ENCODE results near the gene DLG2. TPM values are rescaled to one million over a fixed set of nuclear protein-coding genes. Genes with fewer than 3 reads are reported as not detected.

The DLG2 gene
- total RNA-seq, 1 experiment from 2014 or later: 2.7 TPM

DNA sequence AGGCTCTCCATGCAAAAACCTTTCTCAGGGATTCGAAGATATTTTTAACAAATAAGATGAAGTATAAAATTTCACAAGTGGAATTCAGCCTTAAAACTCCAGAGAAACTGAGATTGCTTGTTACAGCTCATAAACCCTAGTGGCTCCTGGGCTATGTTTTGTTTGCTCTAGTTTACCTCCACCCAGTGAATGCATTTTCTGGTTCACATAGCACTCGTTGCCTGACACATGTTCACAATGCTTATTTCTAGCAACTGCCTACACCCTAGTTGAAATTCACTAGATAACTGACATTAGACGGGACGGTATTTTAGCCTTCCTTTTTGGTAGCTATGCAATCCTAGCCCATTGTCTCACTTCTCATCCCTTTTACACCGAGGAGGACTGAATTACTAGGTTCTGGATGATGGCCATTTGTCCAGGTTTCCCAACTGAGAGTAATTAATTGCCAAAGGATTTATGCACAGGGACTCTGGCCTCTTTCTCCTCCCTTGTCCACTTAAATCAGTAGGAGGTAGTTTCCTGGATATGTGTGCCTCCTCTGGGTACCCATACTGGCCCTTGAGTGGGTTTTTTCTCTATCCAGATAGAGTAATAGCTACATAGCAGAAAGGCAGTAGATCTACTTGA, 951.6 kb downstream of the DLG2 start:
- Histone ChIP-seq H3K9ac (ENCODE audit: low read length) (no peak overlapping the region), H3K36me3 (ENCODE audit: insufficient read depth, low read length) (no peaks in the 10 kb centered on the region), H3K9me3 (ENCODE audit: low read length) (no peaks in the 10 kb centered on the region), H3K4me2 (ENCODE audit: low read depth, low read length, poor library complexity, severe bottlenecking) (no peak overlapping the region), H3K79me2 (ENCODE audit: low read length) (no peaks in the 10 kb centered on the region), H3K9me2 (replicated peaks; ENCODE audit: insufficient read depth, low read length) (no peaks in the 10 kb centered on the region; the same call in 1 of the 2 replicates), H3K4me1 (ENCODE audit: low read length) (no peaks in the 10 kb centered on the region), H2AFZ (ENCODE audit: low read length) (no peak overlapping the region), H4K20me1 (ENCODE audit: insufficient read depth, low read depth, low read length) (no peaks in the 10 kb centered on the region), H3K27ac (ENCODE audit: low read length) (no peak overlapping the region), H3K4me3 (ENCODE audit: low read length) (no peak overlapping the region), H3K27me3 (ENCODE audit: low read length) (no peaks in the 10 kb centered on the region; the same call in 1 of the 2 replicates)
- DNase-seq: no peak

DNA sequence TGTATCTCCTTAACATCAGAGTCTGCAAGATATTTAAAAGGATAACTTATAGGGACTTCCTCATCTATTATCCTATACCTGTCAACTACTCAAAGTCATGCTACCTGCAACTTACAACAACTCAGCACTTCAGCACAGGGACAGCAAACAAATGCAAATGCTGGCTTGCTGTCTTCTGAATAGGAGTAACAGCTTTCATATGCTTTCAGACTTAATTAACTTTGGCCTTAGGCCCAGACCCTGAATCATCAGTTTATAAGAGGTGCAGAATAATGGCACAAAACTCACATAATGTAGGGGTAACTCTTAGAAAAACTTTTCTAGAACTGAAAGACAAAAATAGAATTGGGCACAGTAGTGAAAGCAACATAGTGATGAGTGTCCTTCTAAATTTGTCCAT, 953.4 kb downstream of the DLG2 start:
- H3K9me2 ChIP-seq (replicated peaks; ENCODE audit: insufficient read depth, low read length): no peaks in the 10 kb centered on the region; the same call in 1 of the 2 replicates

DNA sequence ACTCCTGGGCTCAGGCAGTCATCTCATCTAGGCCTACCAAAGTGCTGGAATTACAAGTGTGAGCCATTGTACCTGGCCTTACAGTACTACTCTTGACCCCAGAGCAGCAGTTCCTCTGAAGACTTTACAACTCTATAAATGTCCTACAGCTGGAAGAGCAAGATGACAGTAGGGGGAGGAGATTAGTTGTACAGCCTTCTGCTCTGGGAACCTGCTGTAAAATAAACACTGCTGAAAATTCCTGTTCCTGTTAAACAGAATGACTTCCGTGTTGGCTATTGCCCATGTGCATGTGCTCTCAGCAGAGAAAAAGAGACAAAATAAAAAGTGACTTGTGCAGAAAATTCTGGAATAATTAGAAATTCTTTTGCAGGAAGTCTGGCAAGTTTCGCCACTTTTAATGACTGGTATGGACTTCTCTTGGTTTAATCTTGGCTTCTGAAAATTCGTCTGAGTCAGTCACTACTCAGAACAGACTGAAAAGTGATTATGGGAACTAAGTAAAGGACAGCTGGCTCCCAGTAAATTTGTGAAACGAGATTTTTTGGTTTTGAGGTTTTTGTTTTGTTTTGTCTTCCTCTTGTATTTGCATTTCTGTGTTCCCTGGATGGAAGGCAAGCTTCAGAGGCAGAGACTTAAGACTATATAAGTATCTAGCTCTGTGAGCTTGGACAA, 955.7 kb downstream of the DLG2 start:
- Histone ChIP-seq H3K27me3 (ENCODE audit: low read length) (no peaks in the 10 kb centered on the region; the same call in 1 of the 2 replicates), H3K4me3 (ENCODE audit: low read length) (no peak overlapping the region), H4K20me1 (ENCODE audit: insufficient read depth, low read depth, low read length) (no peaks in the 10 kb centered on the region), H3K27ac (ENCODE audit: low read length) (no peak overlapping the region), H3K9me3 (ENCODE audit: low read length) (0 out of 2 replicates have a peak, but pooled peaks cover 5% of the 10 kb centered on the region), H2AFZ (ENCODE audit: low read length) (no peak overlapping the region), H3K4me1 (ENCODE audit: low read length) (no peaks in the 10 kb centered on the region), H3K9ac (ENCODE audit: low read length) (no peak overlapping the region), H3K79me2 (ENCODE audit: low read length) (no peaks in the 10 kb centered on the region), H3K36me3 (ENCODE audit: insufficient read depth, low read length) (no peaks in the 10 kb centered on the region), H3K9me2 (replicated peaks; ENCODE audit: insufficient read depth, low read length) (no peaks in the 10 kb centered on the region; the same call in 1 of the 2 replicates), H3K4me2 (ENCODE audit: low read depth, low read length, poor library complexity, severe bottlenecking) (no peak overlapping the region)
- DNase-seq: no peak

More for the DNA sequence above, 953.4 kb downstream of the DLG2 start:
- H2AFZ ChIP-seq (ENCODE audit: low read length): no peak overlapping the region
- no peak overlapping the region for H3K27ac ChIP-seq (ENCODE audit: low read length)
- H4K20me1 ChIP-seq (ENCODE audit: insufficient read depth, low read depth, low read length): no peaks in the 10 kb centered on the region
- no peaks in the 10 kb centered on the region for H3K79me2 ChIP-seq (ENCODE audit: low read length)
- H3K4me1 ChIP-seq (ENCODE audit: low read length): no peaks in the 10 kb centered on the region
- no peak overlapping the region for H3K9ac ChIP-seq (ENCODE audit: low read length)
- no peaks in the 10 kb centered on the region; the same call in 1 of the 2 replicates for H3K27me3 ChIP-seq (ENCODE audit: low read length)
- no peak for DNase-seq
- no peak overlapping the region for H3K4me3 ChIP-seq (ENCODE audit: low read length)
- 0 out of 2 replicates have a peak, but pooled peaks cover 5% of the 10 kb centered on the region for H3K9me3 ChIP-seq (ENCODE audit: low read length)
- H3K36me3 ChIP-seq (ENCODE audit: insufficient read depth, low read length): no peaks in the 10 kb centered on the region
- no peak overlapping the region for H3K4me2 ChIP-seq (ENCODE audit: low read depth, low read length, poor library complexity, severe bottlenecking)

DNA sequence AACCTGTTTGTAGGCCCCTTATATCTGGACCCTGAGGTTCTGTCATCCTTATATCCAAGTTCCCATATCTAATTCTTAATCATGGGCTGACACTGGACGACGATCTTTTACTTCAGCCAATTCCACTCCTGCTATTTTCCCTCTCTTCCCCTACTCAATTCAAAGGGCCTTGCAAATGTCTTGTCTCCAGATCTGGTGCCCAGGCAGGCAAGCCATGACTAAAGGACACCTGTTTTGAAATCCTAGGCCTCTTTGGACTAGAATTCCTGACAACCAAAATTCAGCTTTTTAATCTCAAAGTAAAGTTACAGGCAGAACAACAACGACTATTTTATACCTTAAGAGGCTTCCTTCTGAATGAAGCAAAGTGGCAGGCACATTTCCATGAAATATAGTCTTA, 963.4 kb downstream of the DLG2 start:
- H3K4me2 ChIP-seq (ENCODE audit: low read depth, low read length, poor library complexity, severe bottlenecking): no peak overlapping the region
- H3K9me2 ChIP-seq (replicated peaks; ENCODE audit: insufficient read depth, low read length): no peaks in the 10 kb centered on the region
- no peak overlapping the region for H2AFZ ChIP-seq (ENCODE audit: low read length)
- no peak for DNase-seq
- H3K27ac ChIP-seq (ENCODE audit: low read length): no peak overlapping the region
- H3K79me2 ChIP-seq (ENCODE audit: low read length): no peaks in the 10 kb centered on the region
- no peaks in the 10 kb centered on the region for H4K20me1 ChIP-seq (ENCODE audit: insufficient read depth, low read depth, low read length)
- no peaks in the 10 kb centered on the region for H3K27me3 ChIP-seq (ENCODE audit: low read length)
- H3K9me3 ChIP-seq (ENCODE audit: low read length): no peaks in the 10 kb centered on the region
- H3K36me3 ChIP-seq (ENCODE audit: insufficient read depth, low read length): no peaks in the 10 kb centered on the region
- no peak overlapping the region for H3K9ac ChIP-seq (ENCODE audit: low read length)
- H3K4me1 ChIP-seq (ENCODE audit: low read length): no peaks in the 10 kb centered on the region
- no peak overlapping the region for H3K4me3 ChIP-seq (ENCODE audit: low read length)

DNA sequence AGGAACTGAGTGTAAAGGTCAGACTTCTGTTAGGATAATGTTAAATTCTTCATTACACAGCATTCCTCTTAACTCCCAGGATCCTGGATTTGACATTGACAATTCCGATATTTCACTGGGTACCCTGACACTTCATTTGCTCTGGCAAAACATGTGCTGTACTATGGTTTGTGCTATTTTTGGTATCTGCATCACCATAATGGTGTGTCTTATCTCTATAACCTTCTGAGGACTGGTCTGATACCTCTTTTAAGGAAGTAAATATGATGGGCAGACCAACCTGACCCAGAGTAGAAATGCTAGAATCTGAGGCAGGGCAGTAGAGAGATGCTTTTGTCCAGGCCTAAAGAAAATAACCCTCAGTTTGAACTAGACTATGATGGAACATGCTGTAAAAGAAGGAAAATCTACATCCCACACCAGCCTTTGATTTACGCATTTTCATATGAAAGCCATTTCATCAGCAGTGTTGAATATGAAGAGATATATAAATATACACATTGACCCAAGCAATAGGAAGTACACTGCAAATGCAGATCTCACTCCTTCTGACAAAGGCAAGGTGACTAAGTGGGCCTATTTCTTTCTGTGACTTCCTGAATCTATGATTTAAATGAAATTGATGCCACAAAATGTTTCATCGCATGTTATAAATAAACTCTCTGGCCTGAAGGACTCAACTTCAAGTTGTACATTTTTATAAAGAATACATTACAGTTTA, 966.7 kb downstream of the DLG2 start:
- Histone ChIP-seq H4K20me1 (ENCODE audit: insufficient read depth, low read depth, low read length) (no peaks in the 10 kb centered on the region), H3K79me2 (ENCODE audit: low read length) (no peaks in the 10 kb centered on the region), H3K27ac (ENCODE audit: low read length) (no peak overlapping the region), H3K4me3 (ENCODE audit: low read length) (no peak overlapping the region), H3K9me2 (replicated peaks; ENCODE audit: insufficient read depth, low read length) (no peaks in the 10 kb centered on the region), H3K4me1 (ENCODE audit: low read length) (no peaks in the 10 kb centered on the region), H2AFZ (ENCODE audit: low read length) (no peak overlapping the region), H3K4me2 (ENCODE audit: low read depth, low read length, poor library complexity, severe bottlenecking) (no peak overlapping the region), H3K36me3 (ENCODE audit: insufficient read depth, low read length) (no peaks in the 10 kb centered on the region), H3K27me3 (ENCODE audit: low read length) (no peaks in the 10 kb centered on the region), H3K9me3 (ENCODE audit: low read length) (no peaks in the 10 kb centered on the region), H3K9ac (ENCODE audit: low read length) (no peak overlapping the region)
- DNase-seq: no peak

DNA sequence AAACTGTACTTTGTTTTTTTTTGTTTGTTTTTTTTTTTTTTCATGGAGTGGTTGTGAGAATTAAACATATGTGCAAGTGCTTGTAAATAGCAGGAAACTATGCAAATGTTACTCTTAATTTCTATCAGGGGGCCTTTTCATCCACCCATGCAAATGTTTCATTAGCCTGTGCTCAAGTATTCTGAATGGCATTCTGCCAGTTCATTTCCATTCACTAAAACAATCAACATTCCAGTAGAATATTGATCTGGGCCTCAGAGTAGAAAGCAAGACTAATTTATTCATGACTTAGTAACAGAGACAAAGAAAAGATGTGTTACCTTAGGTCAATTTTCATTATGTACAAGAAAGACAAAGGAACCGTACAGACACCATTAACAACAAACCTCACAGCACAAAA, 971.4 kb downstream of the DLG2 start:
- H2AFZ ChIP-seq (ENCODE audit: low read length): no peak overlapping the region
- H3K27ac ChIP-seq (ENCODE audit: low read length): no peak overlapping the region
- no peaks in the 10 kb centered on the region for H3K36me3 ChIP-seq (ENCODE audit: insufficient read depth, low read length)
- no peaks in the 10 kb centered on the region for H3K9me3 ChIP-seq (ENCODE audit: low read length)
- H3K9me2 ChIP-seq (replicated peaks; ENCODE audit: insufficient read depth, low read length): no peaks in the 10 kb centered on the region
- H3K4me2 ChIP-seq (ENCODE audit: low read depth, low read length, poor library complexity, severe bottlenecking): no peak overlapping the region
- no peaks in the 10 kb centered on the region for H3K27me3 ChIP-seq (ENCODE audit: low read length)
- H3K9ac ChIP-seq (ENCODE audit: low read length): no peak overlapping the region
- DNase-seq: no peak
- H3K79me2 ChIP-seq (ENCODE audit: low read length): no peaks in the 10 kb centered on the region
- no peaks in the 10 kb centered on the region for H3K4me1 ChIP-seq (ENCODE audit: low read length)
- H4K20me1 ChIP-seq (ENCODE audit: insufficient read depth, low read depth, low read length): no peaks in the 10 kb centered on the region
- H3K4me3 ChIP-seq (ENCODE audit: low read length): no peak overlapping the region

DNA sequence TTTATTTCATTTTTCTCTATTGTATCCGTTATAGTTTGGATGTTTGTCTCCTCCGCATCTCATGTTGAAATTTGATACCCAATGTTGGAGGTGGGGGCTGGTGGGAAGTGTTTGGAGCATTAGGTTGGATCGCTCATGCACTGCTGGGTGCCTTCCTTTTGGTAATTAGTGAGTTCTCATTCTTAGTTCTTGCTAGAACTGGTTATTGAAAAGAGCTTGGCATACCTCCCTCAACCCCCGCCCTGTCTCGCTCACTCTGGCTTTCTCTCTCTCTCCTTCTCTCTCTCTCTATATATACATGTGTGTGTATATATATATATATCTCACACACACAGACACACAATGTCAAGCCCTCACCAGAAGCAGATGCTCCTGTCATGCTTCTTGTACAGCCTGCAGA, 978.7 kb downstream of the DLG2 start:
- no peaks in the 10 kb centered on the region for H3K4me1 ChIP-seq (ENCODE audit: low read length)
- DNase-seq: no peak
- H3K27me3 ChIP-seq (ENCODE audit: low read length): no peaks in the 10 kb centered on the region
- no peak overlapping the region for H3K4me2 ChIP-seq (ENCODE audit: low read depth, low read length, poor library complexity, severe bottlenecking)
- H2AFZ ChIP-seq (ENCODE audit: low read length): no peak overlapping the region
- no peak overlapping the region for H3K27ac ChIP-seq (ENCODE audit: low read length)
- no peak overlapping the region for H3K9ac ChIP-seq (ENCODE audit: low read length)
- H3K9me2 ChIP-seq (replicated peaks; ENCODE audit: insufficient read depth, low read length): no peaks in the 10 kb centered on the region
- H3K9me3 ChIP-seq (ENCODE audit: low read length): no peaks in the 10 kb centered on the region
- H3K36me3 ChIP-seq (ENCODE audit: insufficient read depth, low read length): no peaks in the 10 kb centered on the region
- H3K79me2 ChIP-seq (ENCODE audit: low read length): no peaks in the 10 kb centered on the region
- H3K4me3 ChIP-seq (ENCODE audit: low read length): no peak overlapping the region
- H4K20me1 ChIP-seq (ENCODE audit: insufficient read depth, low read depth, low read length): no peaks in the 10 kb centered on the region

DNA sequence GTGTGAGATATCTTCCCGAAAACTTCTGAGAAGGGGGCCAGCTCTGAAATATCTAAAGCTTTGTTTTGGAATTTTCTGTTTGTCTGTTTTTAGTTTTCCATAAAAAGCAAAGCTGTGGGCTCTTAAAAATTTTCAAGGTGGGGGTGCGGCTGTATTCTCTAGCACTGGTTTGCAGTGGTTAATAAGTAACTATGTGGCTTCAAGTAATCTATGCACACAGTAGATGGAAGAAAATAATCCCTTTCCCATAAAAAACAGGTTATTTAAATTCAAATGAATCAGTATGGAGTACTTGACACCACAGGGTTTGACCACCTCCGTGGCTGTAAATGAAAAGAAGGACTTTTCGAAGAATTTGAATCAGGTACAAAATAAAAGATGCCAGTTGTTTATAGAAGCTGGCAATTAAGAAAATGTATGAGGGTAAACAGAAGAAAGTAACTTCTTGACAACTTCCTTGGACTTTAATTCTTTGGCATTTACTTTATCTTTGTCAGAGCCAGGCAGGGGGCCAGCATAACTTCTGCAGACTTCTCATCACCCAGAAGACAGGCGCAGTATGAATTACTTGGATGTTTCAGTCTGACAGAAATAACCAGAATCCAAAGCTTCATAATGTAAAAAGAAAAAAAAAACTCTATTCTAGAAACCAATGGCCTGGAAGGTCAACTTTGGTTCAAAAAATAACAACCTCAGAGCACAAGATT, 981.0 kb downstream of the DLG2 start:
- Histone ChIP-seq H3K4me1 (ENCODE audit: low read length) (no peaks in the 10 kb centered on the region), H3K27me3 (ENCODE audit: low read length) (no peaks in the 10 kb centered on the region), H3K4me3 (ENCODE audit: low read length) (no peak overlapping the region), H3K79me2 (ENCODE audit: low read length) (no peaks in the 10 kb centered on the region), H2AFZ (ENCODE audit: low read length) (no peak overlapping the region), H3K9me2 (replicated peaks; ENCODE audit: insufficient read depth, low read length) (no peaks in the 10 kb centered on the region), H3K27ac (ENCODE audit: low read length) (no peak overlapping the region), H3K9ac (ENCODE audit: low read length) (no peak overlapping the region), H3K36me3 (ENCODE audit: insufficient read depth, low read length) (no peaks in the 10 kb centered on the region), H3K4me2 (ENCODE audit: low read depth, low read length, poor library complexity, severe bottlenecking) (no peak overlapping the region), H3K9me3 (ENCODE audit: low read length) (no peaks in the 10 kb centered on the region), H4K20me1 (ENCODE audit: insufficient read depth, low read depth, low read length) (no peaks in the 10 kb centered on the region)
- no peak for DNase-seq

Data from Karpas-422 (cell line).